ENCODE results near the gene FBN1. TPM values are rescaled to one million over a fixed set of nuclear protein-coding genes. Genes with fewer than 3 reads are reported as not detected.

Gene FBN1
- total RNA-seq, 2 donors from 2014 or later: 5.5 to 5.9 TPM

DNA sequence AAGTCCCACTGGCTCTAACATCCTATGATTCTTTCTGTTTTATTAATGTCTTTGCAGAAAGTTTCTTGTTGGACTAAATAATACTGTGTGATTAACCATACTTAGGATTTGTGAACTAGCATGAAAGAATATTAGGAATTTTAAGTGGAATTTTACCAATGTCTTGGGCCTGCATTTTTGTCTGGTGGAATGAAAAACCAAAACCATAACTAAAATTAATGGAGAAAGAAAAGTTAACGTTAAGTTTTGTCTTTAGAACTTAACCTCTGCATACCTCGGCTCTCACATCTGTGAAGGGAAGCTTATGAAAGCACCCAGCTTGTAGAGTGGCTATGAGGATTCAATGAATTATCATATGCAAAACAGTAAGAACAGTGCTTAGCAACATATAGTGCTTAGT is 6.5 kb downstream of the FBN1 start:
- no peaks in the 10 kb centered on the region for H3K36me3 ChIP-seq (ENCODE audit: control insufficient read depth, insufficient read depth, low read length)
- TF ChIP-seq, protein P1, sequence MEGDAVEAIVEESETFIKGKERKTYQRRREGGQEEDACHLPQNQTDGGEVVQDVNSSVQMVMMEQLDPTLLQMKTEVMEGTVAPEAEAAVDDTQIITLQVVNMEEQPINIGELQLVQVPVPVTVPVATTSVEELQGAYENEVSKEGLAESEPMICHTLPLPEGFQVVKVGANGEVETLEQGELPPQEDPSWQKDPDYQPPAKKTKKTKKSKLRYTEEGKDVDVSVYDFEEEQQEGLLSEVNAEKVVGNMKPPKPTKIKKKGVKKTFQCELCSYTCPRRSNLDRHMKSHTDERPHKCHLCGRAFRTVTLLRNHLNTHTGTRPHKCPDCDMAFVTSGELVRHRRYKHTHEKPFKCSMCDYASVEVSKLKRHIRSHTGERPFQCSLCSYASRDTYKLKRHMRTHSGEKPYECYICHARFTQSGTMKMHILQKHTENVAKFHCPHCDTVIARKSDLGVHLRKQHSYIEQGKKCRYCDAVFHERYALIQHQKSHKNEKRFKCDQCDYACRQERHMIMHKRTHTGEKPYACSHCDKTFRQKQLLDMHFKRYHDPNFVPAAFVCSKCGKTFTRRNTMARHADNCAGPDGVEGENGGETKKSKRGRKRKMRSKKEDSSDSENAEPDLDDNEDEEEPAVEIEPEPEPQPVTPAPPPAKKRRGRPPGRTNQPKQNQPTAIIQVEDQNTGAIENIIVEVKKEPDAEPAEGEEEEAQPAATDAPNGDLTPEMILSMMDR (conservative IDR thresholded peaks at IDR 0.05): no peak
- H3K27ac ChIP-seq (ENCODE audit: low read depth, low read length): no peak overlapping the region
- Mint-ChIP-seq H3K4me1 (peaks cover 9% of the 10 kb centered on the region), H3K27ac (no peak overlapping the region), H3K4me3 (no peak overlapping the region), H3K27me3 (ENCODE audit: insufficient read depth) (peaks cover 27% of the 10 kb centered on the region), H3K9me3 (no peaks in the 10 kb centered on the region), H3K36me3 (ENCODE audit: low read depth) (no peaks in the 10 kb centered on the region)
- H3K27me3 ChIP-seq (ENCODE audit: control insufficient read depth, insufficient read depth, low read length, poor library complexity, severe bottlenecking): peaks cover 15% of the 10 kb centered on the region
- no peaks in the 10 kb centered on the region for H3K9me3 ChIP-seq (ENCODE audit: control insufficient read depth, low read length)
- 95 to 100% methylated on average over 1 to 2 of the region's 2 CpGs for WGBS, 2 experiments (ENCODE audit: insufficient coverage in 1 of 2, insufficient read length in 1 of 2)
- H3K4me1 ChIP-seq (ENCODE audit: control insufficient read depth, insufficient read depth, low read length): no peaks in the 10 kb centered on the region
- no peak overlapping the region for H3K4me3 ChIP-seq (ENCODE audit: low read length)
- no peak for DNase-seq
- no peak overlapping the region for H3K9ac ChIP-seq (ENCODE audit: extremely low read depth, low read length, poor library complexity, severe bottlenecking)

DNA sequence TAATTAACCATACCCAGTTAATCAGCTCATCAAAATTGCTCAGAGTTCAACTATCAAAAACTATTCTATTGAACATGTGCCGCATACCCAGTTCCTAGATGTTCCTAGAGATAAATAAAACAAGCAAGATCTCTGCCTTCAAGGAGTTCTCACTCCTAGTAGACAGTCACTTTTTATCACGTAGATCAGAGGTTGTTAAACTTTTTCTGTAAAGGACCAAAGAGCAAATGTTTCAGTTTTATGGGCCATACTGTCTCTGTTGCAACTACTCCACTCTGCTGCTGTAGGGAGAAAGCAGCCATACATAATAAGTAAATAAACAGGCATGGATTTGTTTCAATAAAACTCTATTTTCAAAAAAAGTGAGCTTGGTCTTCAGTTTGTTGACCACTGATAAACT is 7.9 kb downstream of the FBN1 start:
- no peak overlapping the region for H3K4me3 Mint-ChIP-seq
- no peaks in the 10 kb centered on the region for H3K36me3 ChIP-seq (ENCODE audit: control insufficient read depth, insufficient read depth, low read length)
- no peak overlapping the region for H3K9ac ChIP-seq (ENCODE audit: extremely low read depth, low read length, poor library complexity, severe bottlenecking)
- H3K4me3 ChIP-seq (ENCODE audit: low read length): no peak overlapping the region
- 93 to 100% methylated on average over 2 of the region's 2 CpGs for WGBS, 2 experiments (ENCODE audit: insufficient coverage in 1 of 2, insufficient read length in 1 of 2)
- no peaks in the 10 kb centered on the region for H3K9me3 Mint-ChIP-seq
- no peak for DNase-seq
- no peak overlapping the region for H3K27ac Mint-ChIP-seq
- TF ChIP-seq, protein P1 (conservative IDR thresholded peaks at IDR 0.05): no peak
- no peak overlapping the region for H3K27ac ChIP-seq (ENCODE audit: low read depth, low read length)
- no peaks in the 10 kb centered on the region for H3K4me1 ChIP-seq (ENCODE audit: control insufficient read depth, insufficient read depth, low read length)
- no peaks in the 10 kb centered on the region for H3K9me3 ChIP-seq (ENCODE audit: control insufficient read depth, low read length)
- peaks cover 14% of the 10 kb centered on the region for H3K27me3 Mint-ChIP-seq (ENCODE audit: insufficient read depth)
- H3K27me3 ChIP-seq (ENCODE audit: control insufficient read depth, insufficient read depth, low read length, poor library complexity, severe bottlenecking): peaks cover 2% of the 10 kb centered on the region
- peaks cover 4% of the 10 kb centered on the region for H3K4me1 Mint-ChIP-seq
- no peaks in the 10 kb centered on the region for H3K36me3 Mint-ChIP-seq (ENCODE audit: low read depth)

DNA sequence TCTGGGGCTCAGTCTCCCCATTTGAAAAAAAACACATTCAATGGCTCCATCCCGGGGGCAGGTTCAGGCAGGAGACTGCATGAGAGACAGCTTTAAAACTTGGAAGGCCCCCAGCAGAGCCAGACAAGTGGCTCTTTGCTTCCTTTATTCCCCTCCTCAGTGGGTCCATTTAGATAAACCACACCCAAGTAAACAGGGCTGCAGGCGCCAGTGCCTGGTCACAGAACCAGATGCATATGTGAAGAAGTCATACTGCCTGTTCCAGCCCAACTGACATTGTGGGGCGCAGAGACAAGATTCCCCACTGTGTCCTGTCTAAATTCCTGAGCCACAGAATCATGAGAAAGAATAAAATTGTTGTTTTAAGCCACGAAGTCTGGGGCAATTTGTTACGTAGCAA is 9.0 kb downstream of the FBN1 start:
- no peaks in the 10 kb centered on the region for H3K36me3 ChIP-seq (ENCODE audit: control insufficient read depth, insufficient read depth, low read length)
- no peak overlapping the region for H3K27ac ChIP-seq (ENCODE audit: low read depth, low read length)
- H3K4me1 ChIP-seq (ENCODE audit: control insufficient read depth, insufficient read depth, low read length): no peaks in the 10 kb centered on the region
- H3K27me3 Mint-ChIP-seq (ENCODE audit: insufficient read depth): peaks cover 5% of the 10 kb centered on the region
- H3K4me3 ChIP-seq (ENCODE audit: low read length): no peak overlapping the region
- H3K27me3 ChIP-seq (ENCODE audit: control insufficient read depth, insufficient read depth, low read length, poor library complexity, severe bottlenecking): no peaks in the 10 kb centered on the region
- 85 to 100% methylated on average over 1 to 4 of the region's 5 CpGs for WGBS, 2 experiments (ENCODE audit: insufficient coverage in 1 of 2, insufficient read length in 1 of 2)
- H3K27ac Mint-ChIP-seq: no peak overlapping the region
- H3K9ac ChIP-seq (ENCODE audit: extremely low read depth, low read length, poor library complexity, severe bottlenecking): no peak overlapping the region
- TF ChIP-seq, protein P1 (conservative IDR thresholded peaks at IDR 0.05): no peak
- peaks cover 5% of the 10 kb centered on the region for H3K4me1 Mint-ChIP-seq
- no peaks in the 10 kb centered on the region for H3K9me3 ChIP-seq (ENCODE audit: control insufficient read depth, low read length)
- no peak overlapping the region for H3K4me3 Mint-ChIP-seq
- no peaks in the 10 kb centered on the region for H3K36me3 Mint-ChIP-seq (ENCODE audit: low read depth)
- no peaks in the 10 kb centered on the region for H3K9me3 Mint-ChIP-seq
- no peak for DNase-seq
